PC-9 (cell line): Measurements from ENCODE around the gene ELF4. TPM values are rescaled to one million over a fixed set of nuclear protein-coding genes. Genes with fewer than 3 reads are reported as not detected.

Experiments used
- BruUV-seq: library from RNA; stranded (reverse); fragments of 400-500 nt; replicated peaks from 2 replicates; lab custom pipeline; 2021; lab: Mats Ljungman, UMichigan
- CTCF ChIA-PET: fragments of 300-600 bp; sonication (Branson Sonifier 250); formaldehyde crosslinking; loops from one replicate; lab custom pipeline; 2022; ENCODE audit warnings: antibody characterized with exemption; lab: Charles Lee
- POLR2A ChIA-PET: fragments of 300-600 bp; sonication (Branson Sonifier 250); formaldehyde crosslinking; loops from one replicate; lab custom pipeline; 2022; ENCODE audit warnings: antibody characterized with exemption; ENCODE audit not compliant: unreplicated experiment; lab: Charles Lee
- DNase-seq, 2 experiments: peaks; one replicate each; pipeline versions ENCODE4 v3.0.0 to v3.0.0-alpha.2; 2015 to 2022; ENCODE audit warnings: mixed read lengths in 1 of 2
- H2AFZ ChIP-seq: fragments of 200-600 bp; sonication (generic); 2 replicates; pipeline ENCODE4 v1.8.1; 2017; ENCODE audit warnings: antibody characterized with exemption
- H3F3A ChIP-seq: fragments of 200-600 bp; sonication (generic); 2 replicates; pipeline ENCODE4 v1.8.1; 2017; ENCODE audit warnings: antibody characterized with exemption, mild to moderate bottlenecking, low read depth; ENCODE audit not compliant: insufficient read depth
- H3K27ac ChIP-seq: fragments of 200-600 bp; sonication (generic); 2 replicates; pipeline ENCODE4 v1.6.1; 2016; ENCODE audit warnings: mixed run types
- H3K27me3 ChIP-seq: fragments of 200-600 bp; sonication (generic); 2 replicates; pipeline ENCODE4 v1.6.1; 2016; ENCODE audit warnings: low read depth, mixed run types; ENCODE audit not compliant: insufficient read depth
- H3K36me3 ChIP-seq: fragments of 200-600 bp; sonication (generic); 2 replicates; pipeline ENCODE4 v1.6.1; 2016; ENCODE audit warnings: low read depth, mixed run types
- H3K4me1 ChIP-seq: fragments of 200-600 bp; sonication (generic); replicated peaks from 2 replicates; pipeline ENCODE4 v1.6.1; 2016; ENCODE audit warnings: mixed run types; ENCODE audit not compliant: insufficient read depth
- H3K4me2 ChIP-seq: fragments of 200-600 bp; sonication (generic); 2 replicates; pipeline ENCODE4 v1.6.1; 2017; ENCODE audit warnings: mixed run types
- H3K4me3 ChIP-seq: fragments of 200-600 bp; sonication (generic); 2 replicates; pipeline ENCODE4 v1.6.1; 2016; ENCODE audit warnings: mixed run types
- H3K79me2 ChIP-seq: fragments of 200-600 bp; sonication (generic); 2 replicates; pipeline ENCODE4 v1.6.1; 2017; ENCODE audit warnings: low read depth, mixed run types
- H3K9me2 ChIP-seq: fragments of 200-600 bp; sonication (generic); 2 replicates; pipeline ENCODE4 v1.8.1; 2017; ENCODE audit warnings: mild to moderate bottlenecking; ENCODE audit not compliant: insufficient read depth
- H3K9me3 ChIP-seq: fragments of 200-600 bp; sonication (generic); 2 replicates; pipeline ENCODE4 v1.8.1; 2016; ENCODE audit warnings: low read depth; ENCODE audit not compliant: insufficient read depth
- H4K20me1 ChIP-seq: fragments of 200-600 bp; sonication (generic); 2 replicates; pipeline ENCODE4 v1.8.1; 2017; ENCODE audit not compliant: insufficient read depth
- EZH2 ChIP-seq: fragments of 200-600 bp; sonication (generic); IDR thresholded peaks from 2 replicates; pipeline ENCODE4 v1.8.0; 2017; ENCODE audit warnings: antibody characterized with exemption, low read depth
- intact Hi-C: fragments of 100-400 bp; cut with micrococcal nuclease; formaldehyde crosslinking; loops from one replicate; pipeline ENCODE4 v1.10.0; 2022; ENCODE audit not compliant: unreplicated experiment
- total RNA-seq: library from RNA; stranded (reverse); gene quantifications from 2 replicates; pipeline ENCODE4 v1.2.3, GENCODE V29; 2021
- TF ChIP-seq, protein P1 (sequence below): fragments of 200-600 bp; sonication (generic); conservative IDR thresholded peaks from 2 replicates; pipeline ENCODE4 v1.6.1; 2017; ENCODE audit warnings: mixed run types, antibody characterized with exemption, mild to moderate bottlenecking, moderate library complexity

The ELF4 gene
- total RNA-seq, 1 experiment from 2014 or later = 60.3 TPM

GRCh38 chrX:130048686-130049222 lies 61.5 kb downstream of the ELF4 start:
- POLR2A ChIA-PET = no interaction called here
- Histone ChIP-seq H3K9me2 (no peaks in the 10 kb centered on the region), H3K79me2 (no peaks in the 10 kb centered on the region), H3K9me3 (no peaks in the 10 kb centered on the region), H3F3A (no peaks in the 10 kb centered on the region), H3K27ac (no peak overlapping the region), H3K36me3 (0 out of 2 replicates have a peak, but pooled peaks cover 6% of the 10 kb centered on the region), H3K27me3 (no peaks in the 10 kb centered on the region), H2AFZ (no peak overlapping the region), H3K4me3 (no peak overlapping the region), H3K4me1 (no peaks in the 10 kb centered on the region), H4K20me1 (no peaks in the 10 kb centered on the region), H3K4me2 (no peak overlapping the region)
- TF ChIP-seq EZH2 = no peak
- TF ChIP-seq, protein P1, sequence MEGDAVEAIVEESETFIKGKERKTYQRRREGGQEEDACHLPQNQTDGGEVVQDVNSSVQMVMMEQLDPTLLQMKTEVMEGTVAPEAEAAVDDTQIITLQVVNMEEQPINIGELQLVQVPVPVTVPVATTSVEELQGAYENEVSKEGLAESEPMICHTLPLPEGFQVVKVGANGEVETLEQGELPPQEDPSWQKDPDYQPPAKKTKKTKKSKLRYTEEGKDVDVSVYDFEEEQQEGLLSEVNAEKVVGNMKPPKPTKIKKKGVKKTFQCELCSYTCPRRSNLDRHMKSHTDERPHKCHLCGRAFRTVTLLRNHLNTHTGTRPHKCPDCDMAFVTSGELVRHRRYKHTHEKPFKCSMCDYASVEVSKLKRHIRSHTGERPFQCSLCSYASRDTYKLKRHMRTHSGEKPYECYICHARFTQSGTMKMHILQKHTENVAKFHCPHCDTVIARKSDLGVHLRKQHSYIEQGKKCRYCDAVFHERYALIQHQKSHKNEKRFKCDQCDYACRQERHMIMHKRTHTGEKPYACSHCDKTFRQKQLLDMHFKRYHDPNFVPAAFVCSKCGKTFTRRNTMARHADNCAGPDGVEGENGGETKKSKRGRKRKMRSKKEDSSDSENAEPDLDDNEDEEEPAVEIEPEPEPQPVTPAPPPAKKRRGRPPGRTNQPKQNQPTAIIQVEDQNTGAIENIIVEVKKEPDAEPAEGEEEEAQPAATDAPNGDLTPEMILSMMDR = no peak
- BruUV-seq = no TSS peak
- CTCF ChIA-PET = no interaction called here
- intact Hi-C loops = no loop called here
- DNase-seq = no peak

DNA sequence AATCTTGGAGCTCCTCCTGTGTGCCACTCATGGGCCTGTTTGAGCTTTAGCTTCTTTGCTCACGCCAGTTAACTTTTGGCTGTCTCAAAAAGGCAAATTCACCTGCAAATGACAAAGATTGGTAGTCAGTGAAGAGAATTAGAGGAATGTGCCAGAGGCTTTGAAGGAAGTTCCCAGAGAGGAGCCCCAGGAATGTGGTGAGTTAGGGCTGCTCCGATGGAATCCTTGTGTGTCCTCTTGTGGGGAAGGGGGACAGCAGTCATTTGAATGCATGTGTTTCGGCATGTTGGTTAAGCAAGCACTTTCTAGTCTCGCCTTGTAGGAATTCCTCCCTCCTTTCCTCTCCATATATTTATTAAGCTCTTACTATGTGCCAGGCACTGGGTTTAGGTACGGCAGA lies 62.9 kb downstream of the ELF4 start:
- H4K20me1 ChIP-seq = no peaks in the 10 kb centered on the region
- TF ChIP-seq, protein P1 = no peak
- TF ChIP-seq EZH2 = no peak
- 0 out of 2 replicates have a peak, but pooled peaks cover 3% of the 10 kb centered on the region for H3K36me3 ChIP-seq
- H3K4me2 ChIP-seq = no peak overlapping the region
- ChIA-PET CTCF (no interaction called here), POLR2A (no interaction called here)
- intact Hi-C loops = no loop called here
- H3K4me1 ChIP-seq = no peaks in the 10 kb centered on the region
- DNase-seq = no peak
- no peak overlapping the region for H2AFZ ChIP-seq
- no peaks in the 10 kb centered on the region for H3K9me3 ChIP-seq
- no peaks in the 10 kb centered on the region for H3K79me2 ChIP-seq
- BruUV-seq = no TSS peak
- no peak overlapping the region for H3K4me3 ChIP-seq
- no peaks in the 10 kb centered on the region for H3K27me3 ChIP-seq
- no peak overlapping the region for H3K27ac ChIP-seq
- H3K9me2 ChIP-seq = no peaks in the 10 kb centered on the region
- no peaks in the 10 kb centered on the region for H3F3A ChIP-seq

- no peak for DNase-seq
- Histone ChIP-seq H3K9me2 (no peaks in the 10 kb centered on the region), H3K27ac (no peak overlapping the region), H3K4me2 (no peak overlapping the region), H3K27me3 (no peaks in the 10 kb centered on the region), H3K36me3 (no peaks in the 10 kb centered on the region), H2AFZ (no peak overlapping the region), H3K4me3 (no peak overlapping the region), H3F3A (no peaks in the 10 kb centered on the region), H3K9me3 (no peaks in the 10 kb centered on the region), H4K20me1 (no peaks in the 10 kb centered on the region), H3K4me1 (no peaks in the 10 kb centered on the region), H3K79me2 (no peaks in the 10 kb centered on the region)
- CTCF ChIA-PET = interaction anchor here (0.5 kb wide), 1 partner anchor 432 kb away, joined by 4 read pairs; no protein-coding TSS in a partner anchor
- POLR2A ChIA-PET = no interaction called here
- intact Hi-C loops = no loop called here
- no peak for TF ChIP-seq EZH2
- TF ChIP-seq, protein P1 = no peak
- no TSS peak for BruUV-seq
Measured at GRCh38 chrX:130039847-130040246, 70.5 kb downstream of the ELF4 start.
